Naive thymus-derived CD8-positive, alpha-beta T cell (primary cell): Measurements from ENCODE around the gene NEURL2. TPM values are rescaled to one million over a fixed set of nuclear protein-coding genes. Genes with fewer than 3 reads are reported as not detected.

ENCODE experiments used
- ATAC-seq, 2 donors: fragments of 150-1000 bp; cut with Tn5 transposase in 1 of 2; sonication (Bioruptor Pico), chemical (Tn5 transposase) in 1 of 2; 1 replicate in 1 of 2; 2 replicates in 1 of 2; pipeline ENCODE4 v1.10.0; 2021; ENCODE audit warnings: mild to moderate bottlenecking in 2 of 2, moderate library complexity in 2 of 2
- POLR2A ChIA-PET: fragments of 350-600 bp; sonication (Branson Sonifier 250); formaldehyde crosslinking; loops from one replicate; lab custom pipeline; 2021; ENCODE audit warnings: antibody characterized with exemption; lab: Charles Lee
- DNase-seq, 10 donors: peaks; one replicate each; pipeline versions ENCODE4 v3.0.0 to v3.0.0-alpha.2; 2020 to 2022
- H3K27ac Mint-ChIP-seq, 10 donors: one replicate each; pipeline ENCODE4 v1.8.0; 2020 to 2022; ENCODE audit warnings: mild to moderate bottlenecking in 10 of 10, mixed read lengths in 10 of 10, moderate library complexity in 4 of 10, inconsistent platforms in 1 of 10
- H3K27me3 Mint-ChIP-seq, 5 donors: one replicate each; pipeline ENCODE4 v1.8.0; 2021 to 2022; ENCODE audit warnings: mixed read lengths in 5 of 5
- H3K36me3 Mint-ChIP-seq, 3 donors: one replicate each; pipeline ENCODE4 v1.8.0; 2020 to 2022; ENCODE audit warnings: mixed read lengths in 3 of 3, mild to moderate bottlenecking in 2 of 3, inconsistent platforms in 1 of 3
- H3K4me1 Mint-ChIP-seq, 4 donors: one replicate each; pipeline ENCODE4 v1.8.0; 2021 to 2022; ENCODE audit warnings: mixed read lengths in 4 of 4
- H3K4me3 Mint-ChIP-seq, 10 donors: one replicate each; pipeline ENCODE4 v1.8.0; 2020 to 2022; ENCODE audit warnings: mild to moderate bottlenecking in 10 of 10, mixed read lengths in 10 of 10, moderate library complexity in 6 of 10, inconsistent platforms in 1 of 10
- H3K9me3 Mint-ChIP-seq, 9 donors: one replicate each; pipeline ENCODE4 v1.8.0; 2020 to 2022; ENCODE audit warnings: mixed read lengths in 9 of 9, mild to moderate bottlenecking in 3 of 9, inconsistent platforms in 1 of 9, moderate library complexity in 1 of 9
- polyA plus RNA-seq, 3 donors: library from polyadenylated mRNA; unstranded; fragments of 300-500 nt; fragmentation: Illumina TruSeq; gene quantifications; one replicate each; pipeline ENCODE4 v1.2.3, GENCODE V29; 2021
- total RNA-seq, 8 experiments: library from RNA in 2 of 8; stranded (reverse) in 2 of 8; gene quantifications; one replicate each; pipeline ENCODE4 v1.2.3 and lab custom pipeline; 2021 to 2026

NEURL2 gene
- total and polyA plus RNA-seq, 5 experiments from 2014 or later: 0.53 to 5.9 (median 2.2) TPM

DNA sequence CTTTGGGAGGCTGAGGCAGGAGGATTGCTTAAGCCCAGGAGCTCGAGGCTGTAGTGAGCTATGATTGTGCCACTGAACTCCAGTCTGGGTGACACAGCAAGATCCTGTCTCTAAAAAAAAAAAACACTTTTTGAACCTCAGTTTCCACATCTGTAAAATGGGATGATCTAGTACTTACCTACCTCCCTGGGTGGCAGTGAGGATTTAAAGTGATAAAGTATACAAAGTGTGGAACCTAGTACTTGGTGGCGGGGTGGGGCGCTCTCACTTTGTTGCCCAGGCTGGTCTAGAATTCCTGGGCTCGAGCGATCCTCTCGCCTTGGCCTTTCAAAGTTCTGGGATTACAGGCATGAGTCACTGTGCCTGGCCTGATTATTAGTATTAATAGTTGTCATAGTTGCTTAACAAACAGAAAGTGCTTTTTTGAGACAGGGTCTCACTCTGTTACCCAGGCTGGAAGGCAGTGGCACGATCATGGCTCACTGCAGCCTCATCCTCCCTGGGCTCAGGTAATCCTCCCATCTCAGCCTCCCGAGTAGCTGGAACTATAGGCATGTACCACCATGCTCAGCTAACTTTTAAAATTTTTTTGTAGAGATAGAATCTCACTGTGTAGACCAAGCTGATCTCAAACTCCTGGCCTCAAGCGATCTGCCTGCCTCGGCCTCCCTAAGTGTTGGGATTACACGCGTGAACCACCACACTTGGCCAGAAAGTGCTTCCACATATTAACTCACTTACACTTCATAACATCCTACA is 27.9 kb upstream of the NEURL2 start:
- POLR2A ChIA-PET: interaction anchor here (1.1 to 2.8 kb wide), 3 partner anchors 10 to 95 kb away, joined by 3 to 12 read pairs (median 6); partner anchors contain the start of gene PCIF1
- Mint-ChIP-seq H3K36me3 (no peaks in the 10 kb centered on the region), H3K9me3 (no peaks in the 10 kb centered on the region), H3K4me1 (peaks cover 0 to 3% (median under 1%) of the 10 kb centered on the region in 4 donors), H3K4me3 (no peak overlapping the region), H3K27ac (no peak overlapping the region), H3K27me3 (peaks cover 5 to 33% (median 27%) of the 10 kb centered on the region in 5 donors)
- DNase-seq (no peak), ATAC-seq (no peak)

DNA sequence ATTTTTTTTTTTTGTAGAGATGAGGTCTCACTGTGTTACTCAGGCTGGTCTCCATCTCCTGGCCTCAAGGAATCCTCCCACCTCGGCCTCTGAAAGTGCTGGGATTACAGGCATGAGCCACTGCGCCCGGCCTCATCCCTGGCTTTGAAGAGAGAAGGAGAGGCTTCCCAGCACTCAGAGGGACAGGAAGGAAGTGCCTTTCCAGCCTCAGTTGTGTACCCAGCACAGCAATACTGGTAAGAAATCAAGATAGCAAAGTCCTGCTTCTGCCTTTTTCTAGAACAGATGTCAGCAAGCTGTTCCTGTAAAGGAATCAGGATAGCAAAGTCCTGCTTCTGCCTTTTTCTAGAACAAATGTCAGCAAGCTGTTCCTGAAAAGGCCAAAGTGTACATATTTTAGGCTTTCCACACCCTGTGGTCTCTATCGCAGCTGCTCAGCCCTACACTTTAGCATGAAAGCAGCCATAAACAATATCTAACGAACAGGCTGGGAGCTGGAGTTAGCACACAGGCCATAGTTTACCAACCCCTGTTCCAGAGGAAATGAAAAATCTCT is 27.3 kb upstream of the NEURL2 start:
- POLR2A ChIA-PET: interaction anchor here (0.6 to 2.8 kb wide), 2 partner anchors 16 to 105 kb away, joined by 3 to 12 read pairs; partner anchors contain the start of gene PCIF1
- ATAC-seq: no peak
- Mint-ChIP-seq H3K4me3 (no peak overlapping the region), H3K27me3 (peaks cover 5 to 36% (median 27%) of the 10 kb centered on the region in 5 donors), H3K27ac (no peak overlapping the region), H3K36me3 (no peaks in the 10 kb centered on the region), H3K4me1 (peaks cover 0 to 3% (median under 1%) of the 10 kb centered on the region in 4 donors), H3K9me3 (no peaks in the 10 kb centered on the region)
- no peak for DNase-seq

DNA sequence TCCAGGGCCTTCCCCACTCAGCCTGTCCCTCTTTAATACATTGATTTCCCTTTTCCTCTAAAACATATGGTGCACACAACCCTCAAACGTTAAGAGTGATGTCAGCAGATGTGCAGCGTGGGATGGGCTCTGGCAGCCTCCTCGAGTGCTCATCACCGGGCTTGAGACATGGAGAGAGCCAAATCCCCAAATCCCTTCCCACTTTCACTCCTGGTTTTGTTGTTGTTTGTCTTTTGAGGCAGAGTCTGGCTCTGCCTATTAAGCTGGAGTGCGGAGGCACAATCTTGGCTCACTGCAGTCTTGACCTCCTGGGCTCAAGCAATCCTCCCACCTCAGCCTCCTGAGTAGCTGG is 26.8 kb upstream of the NEURL2 start:
- no peak overlapping the region for H3K27ac Mint-ChIP-seq
- peak overlapping the region in 1 of 10 donors; percentile 39 for H3K4me3 Mint-ChIP-seq
- H3K9me3 Mint-ChIP-seq: no peaks in the 10 kb centered on the region
- no peak for DNase-seq
- peaks cover 5 to 38% (median 27%) of the 10 kb centered on the region in 5 donors for H3K27me3 Mint-ChIP-seq
- ATAC-seq: no peak
- POLR2A ChIA-PET: interaction anchor here (0.6 kb wide), 1 partner anchor 105 kb away, joined by 3 read pairs; no protein-coding TSS in a partner anchor
- no peaks in the 10 kb centered on the region for H3K36me3 Mint-ChIP-seq
- peaks cover 0 to 5% (median under 1%) of the 10 kb centered on the region in 4 donors for H3K4me1 Mint-ChIP-seq

DNA sequence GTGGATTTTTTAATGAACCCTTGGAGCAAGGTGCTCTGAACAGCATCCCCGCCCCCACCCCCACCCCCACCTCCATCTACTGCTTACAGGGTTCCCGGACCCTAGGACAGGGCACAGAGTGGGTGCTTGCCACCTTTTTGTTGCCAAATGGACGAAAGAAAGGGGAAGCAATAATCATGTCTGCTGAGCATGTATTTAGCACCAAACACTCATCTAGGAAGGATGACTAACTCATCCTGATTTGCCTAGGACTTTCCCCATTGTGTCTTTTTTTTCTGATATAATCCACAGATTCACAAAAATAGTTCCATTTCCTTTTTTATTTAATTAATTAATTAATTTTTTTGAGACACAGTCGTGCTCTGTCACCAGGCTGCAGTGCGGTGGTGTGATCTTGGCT is 22.1 kb upstream of the NEURL2 start:
- no peak overlapping the region for H3K27ac Mint-ChIP-seq
- POLR2A ChIA-PET: interaction anchor here (4.0 kb wide), 1 partner anchor 21 kb away, joined by 31 read pairs; the partner anchor contains the start of gene PCIF1
- H3K4me3 Mint-ChIP-seq: peak overlapping the region in 4 of 10 donors; percentile 26 to 60 (median 46)

DNA sequence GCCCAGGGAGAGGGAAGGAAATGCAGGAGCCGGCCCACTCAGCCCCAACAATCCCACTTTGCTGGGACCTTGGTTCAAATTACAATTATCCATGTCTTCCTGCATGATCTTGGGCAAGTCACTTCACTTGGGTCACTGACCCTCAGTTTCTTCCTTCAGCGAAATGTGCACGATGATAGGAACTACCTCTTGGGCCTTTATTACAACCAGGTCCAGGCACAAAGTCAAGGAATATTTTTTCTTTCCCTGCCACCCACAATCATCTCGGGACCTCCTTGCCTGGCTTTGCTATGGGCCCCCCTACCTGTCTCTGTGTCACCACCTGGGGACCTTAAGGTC is 21.3 kb upstream of the NEURL2 start:
- no peak for DNase-seq
- Mint-ChIP-seq H3K27ac (peak overlapping the region in 2 of 10 donors; percentile 27 to 60), H3K36me3 (no peaks in the 10 kb centered on the region), H3K27me3 (peaks cover 5 to 32% (median 14%) of the 10 kb centered on the region in 5 donors), H3K4me1 (peaks cover 6 to 25% (median 15%) of the 10 kb centered on the region in 4 donors), H3K9me3 (no peaks in the 10 kb centered on the region), H3K4me3 (peak overlapping the region; percentile 25 to 92 (median 61))
- ATAC-seq: no peak
- POLR2A ChIA-PET: interaction anchor here (4.0 kb wide), 1 partner anchor 22 kb away, joined by 31 read pairs; the partner anchor contains the start of gene PCIF1

More for the DNA sequence above, 22.1 kb upstream of the NEURL2 start:
- Mint-ChIP-seq H3K4me1 (peaks cover 6 to 25% (median 15%) of the 10 kb centered on the region in 4 donors), H3K9me3 (no peaks in the 10 kb centered on the region), H3K36me3 (no peaks in the 10 kb centered on the region), H3K27me3 (peaks cover 5 to 37% (median 14%) of the 10 kb centered on the region in 5 donors)
- DNase-seq: no peak
- no peak for ATAC-seq

DNA sequence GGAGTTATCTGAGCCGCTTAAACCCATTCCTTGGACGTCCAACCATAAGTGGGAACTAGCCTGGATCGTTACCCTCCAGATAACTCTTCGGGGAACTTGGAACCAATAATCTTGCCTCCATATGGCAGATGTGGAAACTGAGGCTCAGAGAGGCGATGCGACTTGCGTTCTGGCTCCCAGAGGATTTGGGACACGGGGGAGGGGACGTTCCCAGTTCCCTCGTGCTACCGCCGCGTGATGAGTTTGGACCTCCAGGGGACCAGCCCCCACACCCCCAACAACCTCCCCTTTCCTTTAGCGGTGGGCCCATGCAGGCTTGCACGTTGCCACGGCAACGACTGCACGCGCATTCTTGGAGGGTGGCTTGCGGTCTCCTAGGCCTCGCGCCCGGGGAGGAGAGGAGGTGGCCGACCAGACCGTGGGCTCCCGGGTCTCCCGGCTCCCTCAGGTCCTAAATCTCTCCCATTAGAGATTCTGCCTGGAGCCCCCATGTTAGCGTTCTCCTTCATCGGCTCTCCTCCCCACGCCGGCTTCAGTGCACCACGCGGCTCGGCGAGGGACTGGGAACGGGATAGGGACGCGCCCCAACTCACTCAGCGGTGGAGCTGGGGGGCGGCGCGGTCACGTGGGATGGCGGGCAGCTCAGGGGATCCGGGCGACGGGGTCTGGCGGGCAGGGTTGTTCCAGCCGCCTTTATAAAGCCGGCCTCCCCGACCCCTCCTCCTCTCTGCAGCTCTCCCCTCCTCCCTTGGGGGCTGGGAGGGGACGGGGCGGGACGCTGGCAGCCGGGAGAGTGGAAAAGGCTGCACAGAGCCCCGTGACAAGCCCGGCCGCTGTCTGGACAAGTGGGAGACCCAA is 20.7 kb upstream of the NEURL2 start, which contains the start of gene PLTP:
Gene PLTP, minus strand, starts transcription at position 670 of the 858 bp plus-strand sequence. CDS start 703 bp downstream, outside the sequence.
- Mint-ChIP-seq H3K27ac (peak within 1 kb of the TSS; percentile 15 to 85 (median 63)), H3K4me1 (peaks cover 6 to 25% (median 15%) of the 10 kb centered on the region in 4 donors), H3K36me3 (no peaks in the 10 kb centered on the region), H3K9me3 (no peaks in the 10 kb centered on the region), H3K4me3 (peak within 1 kb of the TSS; percentile 74 to 92 (median 86)), H3K27me3 (peaks cover 5 to 32% (median 14%) of the 10 kb centered on the region in 5 donors)
- POLR2A ChIA-PET: interaction anchor here (0.6 to 4.0 kb wide), 3 partner anchors 12 to 31 kb away, joined by 3 to 31 read pairs (median 3); partner anchors contain the start of genes PCIF1 and ZSWIM1
- DNase-seq (peak; percentile 22 to 80 (median 53)), ATAC-seq (peak; percentile 52 to 56)

DNA sequence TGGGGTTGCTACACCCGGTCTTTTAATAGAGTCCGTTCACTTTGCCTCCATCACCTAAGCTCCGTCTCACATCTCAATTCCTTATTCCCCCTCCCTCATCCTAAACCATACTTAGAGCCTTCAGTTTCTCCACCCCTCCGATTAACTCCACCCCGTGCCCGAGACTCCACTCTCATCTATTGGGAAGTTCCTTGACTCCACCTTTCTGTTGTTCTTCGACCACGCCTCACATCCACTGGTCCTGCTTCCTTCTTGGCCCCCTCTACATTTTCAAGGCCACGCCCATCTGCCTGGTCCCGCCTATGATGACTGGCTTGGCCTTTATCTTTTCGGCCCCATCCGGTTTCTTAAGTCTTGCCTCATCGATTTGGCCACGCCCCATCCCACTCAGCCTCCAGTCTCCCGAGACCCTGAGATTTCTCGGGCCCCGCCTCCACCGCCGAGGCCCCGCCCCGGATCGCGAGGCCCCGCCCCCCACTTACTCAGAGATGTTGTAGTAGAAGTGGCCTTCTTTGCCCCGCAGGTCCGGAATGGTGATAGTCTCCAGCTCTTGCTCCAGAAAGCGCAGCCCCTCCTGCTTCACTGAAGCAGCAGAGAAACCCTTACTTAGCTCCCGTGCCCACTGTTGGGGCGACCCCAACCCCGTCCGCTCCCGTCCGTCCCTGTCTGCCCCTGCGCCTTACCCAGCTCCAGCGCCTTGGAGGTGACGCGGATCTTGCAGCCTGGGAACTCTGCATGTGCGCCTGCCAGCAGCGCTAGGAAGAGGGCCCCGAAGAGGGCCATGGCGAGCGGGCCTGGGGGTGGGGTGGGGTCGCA is 19.9 kb upstream of the NEURL2 start:
- H3K4me1 Mint-ChIP-seq: peaks cover 6 to 25% (median 15%) of the 10 kb centered on the region in 4 donors
- H3K9me3 Mint-ChIP-seq: no peaks in the 10 kb centered on the region
- H3K4me3 Mint-ChIP-seq: peak overlapping the region; percentile 74 to 92 (median 86)
- no peaks in the 10 kb centered on the region for H3K36me3 Mint-ChIP-seq
- ATAC-seq (peak; percentile 86 to 87), DNase-seq (peak; percentile 75 to 92 (median 86))
- POLR2A ChIA-PET: interaction anchor here (0.6 to 4.0 kb wide), 3 partner anchors 11 to 30 kb away, joined by 3 to 31 read pairs (median 3); partner anchors contain the start of genes PCIF1 and ZSWIM1
- peak overlapping the region in 9 of 10 donors; percentile 5 to 85 (median 66) for H3K27ac Mint-ChIP-seq
- H3K27me3 Mint-ChIP-seq: peaks cover 5 to 26% (median 9%) of the 10 kb centered on the region in 5 donors

DNA sequence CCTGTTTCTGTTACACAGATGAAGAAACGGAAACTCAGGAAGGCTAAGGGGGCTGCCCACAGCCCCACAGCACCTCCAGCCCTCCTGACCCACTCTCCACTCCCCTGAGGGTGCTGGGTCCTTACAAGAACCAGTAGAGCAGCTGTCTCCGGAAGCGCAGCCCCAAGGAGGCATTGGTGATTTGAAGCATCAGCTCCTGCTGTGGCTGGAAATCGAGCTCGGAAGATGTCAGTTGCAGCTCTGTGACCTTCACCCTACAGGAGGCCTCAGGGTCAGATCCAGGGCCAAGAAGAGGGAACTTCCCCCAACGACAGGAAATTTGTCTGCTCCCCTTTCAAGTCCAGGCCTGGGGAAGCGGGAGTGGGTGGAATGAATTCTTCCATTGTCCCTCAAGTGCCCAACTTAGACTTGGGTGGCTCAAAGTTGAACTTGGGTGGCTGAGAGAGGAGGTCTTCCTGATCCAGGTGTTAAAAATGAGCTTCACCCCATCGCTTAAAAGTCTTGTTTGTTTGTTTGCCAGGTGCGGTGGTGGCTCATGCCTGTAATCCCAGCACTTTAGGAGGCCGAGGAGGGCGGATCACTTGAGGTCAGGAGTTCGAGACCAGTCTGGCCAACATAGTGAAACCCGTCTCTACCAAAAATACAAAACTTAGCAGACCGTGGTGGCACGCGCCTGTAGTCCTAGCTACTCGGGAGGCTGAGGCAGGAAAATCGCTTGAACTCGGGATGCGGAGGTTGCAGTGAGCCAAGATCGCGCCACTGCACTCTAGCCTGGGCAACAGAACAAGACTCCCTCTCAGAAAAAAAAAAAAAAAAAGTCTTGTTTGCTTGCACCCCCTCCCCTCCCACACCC is 19.0 kb upstream of the NEURL2 start:
- Mint-ChIP-seq H3K9me3 (no peaks in the 10 kb centered on the region), H3K27ac (peak overlapping the region in 8 of 10 donors; percentile 5 to 79 (median 50)), H3K27me3 (peaks cover 5 to 20% (median 9%) of the 10 kb centered on the region in 5 donors), H3K4me1 (peaks cover 6 to 25% (median 15%) of the 10 kb centered on the region in 4 donors), H3K36me3 (no peaks in the 10 kb centered on the region), H3K4me3 (peak overlapping the region; percentile 74 to 92 (median 86))
- ATAC-seq: no peak
- no peak for DNase-seq
- POLR2A ChIA-PET: interaction anchor here (0.9 to 4.0 kb wide), 3 partner anchors 19 to 28 kb away, joined by 3 to 31 read pairs (median 3); partner anchors contain the start of genes CTSA, NEURL2 and PCIF1

DNA sequence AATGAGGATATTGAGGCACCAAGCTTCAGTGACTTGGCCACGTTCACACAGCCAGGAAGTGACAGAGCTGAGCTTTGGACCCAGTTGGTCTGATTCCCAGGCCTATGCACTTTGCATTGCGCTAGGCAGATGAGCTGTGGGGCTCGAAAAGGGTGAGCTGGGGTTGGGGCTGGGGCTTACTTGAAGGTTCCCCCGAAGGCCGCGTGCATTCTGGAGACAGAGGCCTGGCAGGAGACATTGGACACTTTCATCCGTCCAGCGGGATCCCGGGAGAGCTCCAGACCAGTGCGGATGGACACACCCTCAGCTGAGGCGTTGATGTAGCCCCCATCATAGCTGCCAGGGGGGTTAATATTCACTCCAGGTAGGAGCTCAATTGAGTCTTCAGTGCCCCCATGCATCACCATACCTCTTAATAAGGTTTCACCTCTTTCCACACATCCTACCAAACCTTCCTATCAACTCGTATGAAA is 18.4 kb upstream of the NEURL2 start:
- Mint-ChIP-seq H3K4me3 (peak overlapping the region in 1 of 10 donors; percentile 38), H3K27me3 (peaks cover 2 to 16% (median 3%) of the 10 kb centered on the region in 5 donors), H3K9me3 (no peaks in the 10 kb centered on the region), H3K36me3 (no peaks in the 10 kb centered on the region), H3K27ac (peak overlapping the region in 1 of 10 donors; percentile 43), H3K4me1 (peaks cover 6 to 22% (median 15%) of the 10 kb centered on the region in 4 donors)
- POLR2A ChIA-PET: interaction anchor here (0.7 to 4.0 kb wide), 4 partner anchors 9 to 27 kb away, joined by 3 to 31 read pairs (median 4); partner anchors contain the start of genes CTSA, NEURL2 and PCIF1
- DNase-seq: no peak
- ATAC-seq: no peak

DNA sequence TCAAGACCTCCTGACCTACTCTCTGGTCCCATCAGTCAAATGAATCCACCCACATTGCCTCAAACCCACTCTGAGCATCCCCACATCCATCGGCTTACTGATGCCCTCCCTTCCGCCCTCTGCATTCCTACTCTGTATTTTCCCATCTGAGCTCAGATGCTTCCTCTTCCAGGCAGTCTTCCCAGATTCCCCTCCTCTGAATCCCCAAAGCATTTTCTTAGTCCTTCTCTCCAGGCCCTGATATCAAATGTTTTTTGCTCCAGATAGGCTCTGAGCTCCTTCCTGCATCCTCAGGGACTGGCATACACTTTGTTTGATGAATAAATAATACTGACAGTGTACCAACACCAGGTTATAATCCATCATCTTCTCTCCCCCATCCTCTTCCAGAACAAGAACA is 17.1 kb upstream of the NEURL2 start:
- H3K4me3 Mint-ChIP-seq: no peak overlapping the region
- DNase-seq: no peak
- POLR2A ChIA-PET: interaction anchor here (0.6 to 0.7 kb wide), 2 partner anchors 13 to 30 kb away, joined by 3 read pairs; no protein-coding TSS in a partner anchor

More for the DNA sequence above, 17.1 kb upstream of the NEURL2 start:
- Mint-ChIP-seq H3K4me1 (peaks cover 6 to 21% (median 15%) of the 10 kb centered on the region in 4 donors), H3K36me3 (no peaks in the 10 kb centered on the region), H3K9me3 (no peaks in the 10 kb centered on the region), H3K27me3 (peaks cover 0 to 8% (median 0%) of the 10 kb centered on the region in 5 donors), H3K27ac (peak overlapping the region in 2 of 10 donors; percentile 21 to 81)
- ATAC-seq: no peak
